Sigmoid colon (tissue), 4 donors: ENCODE results near the gene KRT79.

Experiments used
- CTCF ChIP-seq, 4 experiments: fragments of 450-650 bp in 3 of 4; fragments of 200-600 bp in 1 of 4; IDR thresholded peaks; one replicate each; pipeline ENCODE4 v1.5.1; 2016 to 2019; ENCODE audit warnings: antibody characterized with exemption in 4 of 4, mild to moderate bottlenecking in 3 of 4, moderate library complexity in 2 of 4
- EP300 ChIP-seq, 4 donors: sonication (generic); formaldehyde crosslinking; IDR thresholded peaks; one replicate each; pipeline ENCODE4 v1.6.1; 2017; ENCODE audit warnings: antibody characterized with exemption in 4 of 4
- POLR2AphosphoS5 ChIP-seq, 4 donors: sonication (generic); formaldehyde crosslinking; IDR thresholded peaks; one replicate each; pipeline ENCODE4 v1.6.1; 2017; ENCODE audit warnings: antibody characterized with exemption in 4 of 4

DNA sequence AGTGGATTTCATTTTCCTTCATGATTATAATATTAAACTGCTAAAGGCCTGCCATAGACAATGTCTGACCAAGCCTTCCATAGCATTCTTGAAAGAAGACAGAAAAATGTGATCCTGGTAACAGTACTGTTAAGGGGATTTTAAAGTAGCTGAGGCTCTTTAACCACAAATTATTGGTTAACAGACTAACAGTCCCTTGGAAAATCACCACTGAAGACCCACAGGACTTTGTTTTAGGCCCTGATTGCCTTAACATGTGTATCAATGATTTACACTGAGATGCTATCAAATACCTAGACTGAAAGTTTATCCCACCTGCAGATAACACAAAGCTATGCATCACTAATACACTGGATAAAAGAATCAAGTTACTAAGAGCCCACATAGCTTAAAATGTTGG is 6.0 kb downstream of the KRT79 start:
- TF ChIP-seq POLR2AphosphoS5 (IDR thresholded peaks at IDR 0.05) (no peak), CTCF (IDR thresholded peaks at IDR 0.05) (no peak), EP300 (IDR thresholded peaks at IDR 0.05) (no peak)
